HCT116 (cell line): Measurements from ENCODE around the gene TRIM9. TPM values are rescaled to one million over a fixed set of nuclear protein-coding genes. Genes with fewer than 3 reads are reported as not detected.

Experiments
- total RNA-seq: library from RNA; stranded (reverse); gene quantifications from one replicate; pipeline ENCODE4 v1.2.1, GENCODE V29; 2021; ENCODE audit not compliant: unreplicated experiment

Gene TRIM9
- total RNA-seq, 1 experiment from 2014 or later = 4.6 TPM

Other genes starting within 250 kb of the TRIM9 start
- 0.74 TPM for gene ABHD12B, start 223.1 kb downstream of the TRIM9 start, total RNA-seq
- gene PYGL, start 150.6 kb downstream of the TRIM9 start, total RNA-seq = 173 TPM
- gene TMX1, start 145.1 kb upstream of the TRIM9 start, total RNA-seq = 46.2 TPM